ENCODE data around the gene FADD.

Gene FADD

GRCh38 chr11:70168405-70168754 lies 34.7 kb upstream of the FADD start:
- no peak for TF ChIP-seq CTCF (IDR thresholded peaks at IDR 0.05; ENCODE audit: insufficient read depth, low read length, poor library complexity, severe bottlenecking)
- no peak overlapping the region for H3K4me3 ChIP-seq (replicated peaks; ENCODE audit: low read depth, low read length)
- no peaks in the 10 kb centered on the region; the same call in none of the 2 replicates for H3K27me3 ChIP-seq (replicated peaks; ENCODE audit: control insufficient read depth, insufficient read depth, low read length)
- DNase-seq (ENCODE audit: extremely low read depth, insufficient read length): no peak
- H3K36me3 ChIP-seq (ENCODE audit: control insufficient read depth, insufficient read depth, low read length): no peaks in the 10 kb centered on the region

- Histone ChIP-seq H3K36me3 (ENCODE audit: control insufficient read depth, insufficient read depth, low read length) (no peaks in the 10 kb centered on the region), H3K27me3 (replicated peaks; ENCODE audit: control insufficient read depth, insufficient read depth, low read length) (no peaks in the 10 kb centered on the region; the same call in none of the 2 replicates), H3K4me3 (replicated peaks; ENCODE audit: low read depth, low read length) (no peak overlapping the region)
- no peak for DNase-seq (ENCODE audit: extremely low read depth, insufficient read length)
- TF ChIP-seq CTCF (IDR thresholded peaks at IDR 0.05; ENCODE audit: insufficient read depth, low read length, poor library complexity, severe bottlenecking): no peak
Measured at GRCh38 chr11:70169127-70169526, 34.0 kb upstream of the FADD start.

GRCh38 chr11:70169632-70170031 lies 33.5 kb upstream of the FADD start:
- no peak for DNase-seq (ENCODE audit: extremely low read depth, insufficient read length)
- Histone ChIP-seq H3K4me3 (replicated peaks; ENCODE audit: low read depth, low read length) (no peak overlapping the region), H3K27me3 (replicated peaks; ENCODE audit: control insufficient read depth, insufficient read depth, low read length) (no peaks in the 10 kb centered on the region; the same call in none of the 2 replicates), H3K36me3 (ENCODE audit: control insufficient read depth, insufficient read depth, low read length) (no peaks in the 10 kb centered on the region)
- no peak for TF ChIP-seq CTCF (IDR thresholded peaks at IDR 0.05; ENCODE audit: insufficient read depth, low read length, poor library complexity, severe bottlenecking)

GRCh38 chr11:70170596-70171210 lies 32.4 kb upstream of the FADD start:
- DNase-seq (ENCODE audit: extremely low read depth, insufficient read length): no peak
- no peaks in the 10 kb centered on the region; the same call in none of the 2 replicates for H3K27me3 ChIP-seq (replicated peaks; ENCODE audit: control insufficient read depth, insufficient read depth, low read length)
- H3K36me3 ChIP-seq (ENCODE audit: control insufficient read depth, insufficient read depth, low read length): no peaks in the 10 kb centered on the region
- TF ChIP-seq CTCF (IDR thresholded peaks at IDR 0.05; ENCODE audit: insufficient read depth, low read length, poor library complexity, severe bottlenecking): no peak
- no peak overlapping the region for H3K4me3 ChIP-seq (replicated peaks; ENCODE audit: low read depth, low read length)

- no peak for DNase-seq (ENCODE audit: extremely low read depth, insufficient read length)
- Histone ChIP-seq H3K27me3 (replicated peaks; ENCODE audit: control insufficient read depth, insufficient read depth, low read length) (no peaks in the 10 kb centered on the region; the same call in none of the 2 replicates), H3K36me3 (ENCODE audit: control insufficient read depth, insufficient read depth, low read length) (no peaks in the 10 kb centered on the region), H3K4me3 (replicated peaks; ENCODE audit: low read depth, low read length) (no peak overlapping the region)
- no peak for TF ChIP-seq CTCF (IDR thresholded peaks at IDR 0.05; ENCODE audit: insufficient read depth, low read length, poor library complexity, severe bottlenecking)
Measured at GRCh38 chr11:70173018-70173417, 30.1 kb upstream of the FADD start.

Measured in GM06990 (cell line).